ENCODE results near the gene COG7.

DNA sequence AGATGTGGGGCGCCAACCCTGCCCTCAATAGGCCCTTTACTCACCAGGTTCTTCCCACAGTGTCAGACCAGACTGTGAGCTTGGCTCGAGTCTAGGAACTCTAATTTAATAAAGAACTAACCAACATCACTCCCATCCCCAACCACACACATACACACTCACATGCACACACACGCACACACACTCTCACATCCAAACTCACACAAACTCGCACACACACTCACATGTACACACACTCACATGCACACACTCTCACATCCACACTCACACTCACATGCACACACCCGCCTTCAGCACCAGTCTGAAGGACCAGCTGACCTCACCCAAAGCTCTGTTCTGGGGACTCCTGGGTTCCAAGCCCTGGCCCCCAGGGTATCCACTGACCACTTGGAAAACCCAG, 63.8 kb downstream of the COG7 start:
- TF ChIP-seq, protein P1, sequence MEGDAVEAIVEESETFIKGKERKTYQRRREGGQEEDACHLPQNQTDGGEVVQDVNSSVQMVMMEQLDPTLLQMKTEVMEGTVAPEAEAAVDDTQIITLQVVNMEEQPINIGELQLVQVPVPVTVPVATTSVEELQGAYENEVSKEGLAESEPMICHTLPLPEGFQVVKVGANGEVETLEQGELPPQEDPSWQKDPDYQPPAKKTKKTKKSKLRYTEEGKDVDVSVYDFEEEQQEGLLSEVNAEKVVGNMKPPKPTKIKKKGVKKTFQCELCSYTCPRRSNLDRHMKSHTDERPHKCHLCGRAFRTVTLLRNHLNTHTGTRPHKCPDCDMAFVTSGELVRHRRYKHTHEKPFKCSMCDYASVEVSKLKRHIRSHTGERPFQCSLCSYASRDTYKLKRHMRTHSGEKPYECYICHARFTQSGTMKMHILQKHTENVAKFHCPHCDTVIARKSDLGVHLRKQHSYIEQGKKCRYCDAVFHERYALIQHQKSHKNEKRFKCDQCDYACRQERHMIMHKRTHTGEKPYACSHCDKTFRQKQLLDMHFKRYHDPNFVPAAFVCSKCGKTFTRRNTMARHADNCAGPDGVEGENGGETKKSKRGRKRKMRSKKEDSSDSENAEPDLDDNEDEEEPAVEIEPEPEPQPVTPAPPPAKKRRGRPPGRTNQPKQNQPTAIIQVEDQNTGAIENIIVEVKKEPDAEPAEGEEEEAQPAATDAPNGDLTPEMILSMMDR (IDR thresholded peaks at IDR 0.05; ENCODE audit: low read depth, low read length) = no peak
- TF ChIP-seq EZH2phosphoT487 (IDR thresholded peaks at IDR 0.05; ENCODE audit: low read depth) = no peak
